ENCODE data around the gene ZNF683.

The ZNF683 gene

DNA sequence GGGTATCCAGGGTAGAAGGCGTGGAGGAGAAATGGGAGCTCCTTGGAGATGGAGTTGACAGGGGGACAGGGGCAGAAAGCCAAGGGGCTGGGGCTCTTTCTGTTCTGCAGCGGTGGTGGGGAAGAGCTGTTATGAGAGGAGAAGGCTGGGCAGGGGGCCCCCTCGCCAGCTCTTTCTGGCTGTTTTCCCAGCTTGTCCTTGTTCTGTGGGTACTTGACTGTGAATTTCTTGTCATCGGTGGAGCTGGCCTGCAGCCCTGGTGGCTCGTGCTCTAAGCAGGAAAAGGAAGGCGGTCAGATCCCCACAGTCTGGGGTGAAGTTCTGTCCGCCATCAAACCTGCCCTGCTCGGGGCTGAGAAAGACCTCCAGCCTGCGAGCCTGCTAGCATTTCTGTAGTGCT is 7.6 kb downstream of the ZNF683 start:
- H3K4me3 ChIP-seq (replicated peaks in 1 of 2; ENCODE audit: low read depth in 2 of 2, low read length in 2 of 2) = no peak overlapping the region
- DNase-seq (ENCODE audit: low read depth in 2 of 2) = no peak
- TF ChIP-seq, protein P1, sequence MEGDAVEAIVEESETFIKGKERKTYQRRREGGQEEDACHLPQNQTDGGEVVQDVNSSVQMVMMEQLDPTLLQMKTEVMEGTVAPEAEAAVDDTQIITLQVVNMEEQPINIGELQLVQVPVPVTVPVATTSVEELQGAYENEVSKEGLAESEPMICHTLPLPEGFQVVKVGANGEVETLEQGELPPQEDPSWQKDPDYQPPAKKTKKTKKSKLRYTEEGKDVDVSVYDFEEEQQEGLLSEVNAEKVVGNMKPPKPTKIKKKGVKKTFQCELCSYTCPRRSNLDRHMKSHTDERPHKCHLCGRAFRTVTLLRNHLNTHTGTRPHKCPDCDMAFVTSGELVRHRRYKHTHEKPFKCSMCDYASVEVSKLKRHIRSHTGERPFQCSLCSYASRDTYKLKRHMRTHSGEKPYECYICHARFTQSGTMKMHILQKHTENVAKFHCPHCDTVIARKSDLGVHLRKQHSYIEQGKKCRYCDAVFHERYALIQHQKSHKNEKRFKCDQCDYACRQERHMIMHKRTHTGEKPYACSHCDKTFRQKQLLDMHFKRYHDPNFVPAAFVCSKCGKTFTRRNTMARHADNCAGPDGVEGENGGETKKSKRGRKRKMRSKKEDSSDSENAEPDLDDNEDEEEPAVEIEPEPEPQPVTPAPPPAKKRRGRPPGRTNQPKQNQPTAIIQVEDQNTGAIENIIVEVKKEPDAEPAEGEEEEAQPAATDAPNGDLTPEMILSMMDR (IDR thresholded peaks at IDR 0.05; ENCODE audit: low read depth, low read length) = no peak

GRCh38 chr1:26363549-26364448 is 8.8 kb downstream of the ZNF683 start:
- H3K4me3 ChIP-seq (replicated peaks in 1 of 2; ENCODE audit: low read depth in 2 of 2, low read length in 2 of 2) = no peak overlapping the region
- TF ChIP-seq, protein P1 (IDR thresholded peaks at IDR 0.05; ENCODE audit: low read depth, low read length) = peak; percentile 98
- DNase-seq (ENCODE audit: low read depth in 2 of 2) = peak; percentile 77 to 80

DNA sequence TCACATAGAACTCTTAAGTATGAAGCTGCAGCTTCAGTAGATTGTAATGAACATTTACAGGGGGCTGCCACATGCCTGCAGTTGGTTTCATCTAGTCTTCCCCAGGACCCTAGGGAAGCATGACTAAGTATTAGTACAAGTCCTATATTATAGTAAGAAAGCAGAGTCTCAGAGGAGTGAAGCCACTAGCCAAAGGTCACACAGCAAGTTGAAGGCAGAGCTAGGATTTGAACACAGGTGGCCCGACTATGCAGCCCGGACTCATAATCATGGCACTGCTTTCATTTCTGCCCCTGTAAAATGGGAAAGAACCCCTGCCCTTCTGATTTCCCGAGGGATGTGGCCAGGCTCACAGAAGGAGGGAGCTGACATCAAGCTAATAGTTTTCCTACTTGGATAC is 10.2 kb downstream of the ZNF683 start:
- H3K4me3 ChIP-seq (replicated peaks in 1 of 2; ENCODE audit: low read depth in 2 of 2, low read length in 2 of 2) = no peak overlapping the region
- TF ChIP-seq, protein P1 (IDR thresholded peaks at IDR 0.05; ENCODE audit: low read depth, low read length) = no peak
- no peak for DNase-seq (ENCODE audit: low read depth in 2 of 2)

- no peak overlapping the region for H3K4me3 ChIP-seq (replicated peaks in 1 of 2; ENCODE audit: low read depth in 2 of 2, low read length in 2 of 2)
- TF ChIP-seq, protein P1 (IDR thresholded peaks at IDR 0.05; ENCODE audit: low read depth, low read length) = no peak
- DNase-seq (ENCODE audit: low read depth in 2 of 2) = no peak
Measured at GRCh38 chr1:26361605-26362122, 10.9 kb downstream of the ZNF683 start.

- no peak overlapping the region for H3K4me3 ChIP-seq (replicated peaks in 1 of 2; ENCODE audit: low read depth in 2 of 2, low read length in 2 of 2)
- no peak for DNase-seq (ENCODE audit: low read depth in 2 of 2)
- TF ChIP-seq, protein P1 (IDR thresholded peaks at IDR 0.05; ENCODE audit: low read depth, low read length) = no peak
Measured at GRCh38 chr1:26360807-26361604, 11.5 kb downstream of the ZNF683 start.

DNA sequence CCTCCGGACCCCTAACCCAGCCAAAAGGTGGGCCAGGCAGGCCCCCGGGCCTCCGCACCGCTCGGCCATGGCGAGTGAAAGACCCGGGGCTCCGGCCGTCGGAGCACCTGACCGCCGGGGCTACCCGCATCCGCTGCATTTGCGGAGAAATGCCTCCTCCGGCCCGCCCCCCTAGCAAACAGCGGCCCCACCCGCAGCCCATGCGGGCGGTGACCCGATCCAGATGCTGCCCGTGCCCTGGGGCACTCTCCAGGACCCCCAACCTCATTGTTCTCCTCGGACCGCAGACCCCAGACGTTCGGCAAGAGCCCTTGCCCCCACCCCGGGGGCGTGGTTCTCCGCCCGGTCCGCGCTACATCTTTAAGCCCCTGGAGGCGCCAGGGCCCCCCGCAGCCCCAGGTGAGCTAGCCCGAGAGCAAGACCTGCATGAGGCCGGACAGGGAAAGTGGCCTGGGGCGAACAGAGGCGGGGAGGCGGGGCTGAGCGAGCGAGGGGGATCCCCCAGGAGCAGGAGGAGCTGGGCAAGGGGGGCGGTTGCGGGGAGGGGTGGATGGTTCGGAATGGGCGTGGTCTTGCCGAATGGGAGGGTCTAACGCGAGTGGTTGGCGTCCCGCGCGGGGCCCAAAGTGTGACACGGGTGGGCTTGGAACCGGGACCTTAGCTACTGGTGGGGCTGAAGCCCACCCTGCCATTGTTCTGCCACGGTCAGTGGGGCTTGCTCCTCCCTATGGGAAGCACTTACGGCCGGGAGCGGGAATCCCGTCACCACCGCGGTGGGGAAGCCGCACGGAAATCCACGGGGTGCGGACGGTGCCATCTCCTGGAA is 12.4 kb downstream of the ZNF683 start:
- no peak for DNase-seq (ENCODE audit: low read depth in 2 of 2)
- TF ChIP-seq, protein P1 (IDR thresholded peaks at IDR 0.05; ENCODE audit: low read depth, low read length) = no peak
- H3K4me3 ChIP-seq (replicated peaks in 1 of 2; ENCODE audit: low read depth in 2 of 2, low read length in 2 of 2) = peak overlapping the region in 1 of 2 donors; percentile 21
